Transverse colon (tissue), 4 donors: ENCODE results near the gene SLC37A4.

Experiments
- EP300 ChIP-seq: sonication (generic); formaldehyde crosslinking; IDR thresholded peaks from one replicate; pipeline ENCODE4 v1.6.1; 2017; ENCODE audit warnings: antibody characterized with exemption, low read depth
- POLR2A ChIP-seq: fragments of 450-650 bp; IDR thresholded peaks from one replicate; pipeline ENCODE4 v1.6.1; 2016; ENCODE audit warnings: antibody characterized with exemption, mild to moderate bottlenecking, moderate library complexity
- POLR2AphosphoS5 ChIP-seq, 3 donors: sonication (generic); formaldehyde crosslinking; IDR thresholded peaks; one replicate each; pipeline ENCODE4 v1.6.1; 2016; ENCODE audit warnings: antibody characterized with exemption in 3 of 3
- TF ChIP-seq, protein P1 (sequence below), 5 experiments: fragments of 200-600 bp in 3 of 5; fragments of 450-650 bp in 2 of 5; sonication (generic) in 3 of 5; IDR thresholded peaks; 1 replicate in 2 of 5; 2 replicates in 3 of 5; pipeline ENCODE4 v1.5.1; 2016 to 2017; ENCODE audit warnings: antibody characterized with exemption in 5 of 5, inconsistent platforms in 3 of 5, mild to moderate bottlenecking in 2 of 5, moderate library complexity in 1 of 5

- TF ChIP-seq POLR2AphosphoS5 (IDR thresholded peaks at IDR 0.05) (no peak), EP300 (no peak), POLR2A (no peak)
- TF ChIP-seq, protein P1, sequence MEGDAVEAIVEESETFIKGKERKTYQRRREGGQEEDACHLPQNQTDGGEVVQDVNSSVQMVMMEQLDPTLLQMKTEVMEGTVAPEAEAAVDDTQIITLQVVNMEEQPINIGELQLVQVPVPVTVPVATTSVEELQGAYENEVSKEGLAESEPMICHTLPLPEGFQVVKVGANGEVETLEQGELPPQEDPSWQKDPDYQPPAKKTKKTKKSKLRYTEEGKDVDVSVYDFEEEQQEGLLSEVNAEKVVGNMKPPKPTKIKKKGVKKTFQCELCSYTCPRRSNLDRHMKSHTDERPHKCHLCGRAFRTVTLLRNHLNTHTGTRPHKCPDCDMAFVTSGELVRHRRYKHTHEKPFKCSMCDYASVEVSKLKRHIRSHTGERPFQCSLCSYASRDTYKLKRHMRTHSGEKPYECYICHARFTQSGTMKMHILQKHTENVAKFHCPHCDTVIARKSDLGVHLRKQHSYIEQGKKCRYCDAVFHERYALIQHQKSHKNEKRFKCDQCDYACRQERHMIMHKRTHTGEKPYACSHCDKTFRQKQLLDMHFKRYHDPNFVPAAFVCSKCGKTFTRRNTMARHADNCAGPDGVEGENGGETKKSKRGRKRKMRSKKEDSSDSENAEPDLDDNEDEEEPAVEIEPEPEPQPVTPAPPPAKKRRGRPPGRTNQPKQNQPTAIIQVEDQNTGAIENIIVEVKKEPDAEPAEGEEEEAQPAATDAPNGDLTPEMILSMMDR (IDR thresholded peaks at IDR 0.05): no peak
Observed at GRCh38 chr11:119027561-119028345, 2.9 kb downstream of the SLC37A4 start.
